Measurements from ENCODE around the gene SCAF11.

The SCAF11 gene

GRCh38 chr12:45981075-45981837 lies 9.1 kb downstream of the SCAF11 start:
- DNase-seq, result no peak

- DNase-seq, result no peak
Measured at GRCh38 chr12:45980540-45980939, 9.8 kb downstream of the SCAF11 start.

DNA sequence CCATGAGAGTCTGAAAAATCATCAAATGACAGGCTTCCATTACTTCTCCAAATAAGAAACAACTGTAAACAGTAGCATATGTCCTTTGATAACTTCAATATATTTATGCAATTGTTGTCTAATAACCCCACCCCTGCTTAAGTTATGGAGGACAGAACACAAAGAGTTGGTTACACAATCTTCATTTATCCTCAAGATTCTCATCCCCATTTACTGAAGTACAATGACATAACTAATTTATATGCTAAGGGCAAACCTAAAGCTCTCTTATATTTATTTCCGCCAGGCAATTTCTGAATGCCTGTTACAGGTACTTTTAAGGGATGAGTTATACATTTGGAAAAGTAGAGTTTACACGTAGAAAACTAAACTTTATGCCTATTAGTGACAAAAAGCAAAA lies 12.3 kb downstream of the SCAF11 start:
- no peak for DNase-seq

DNA sequence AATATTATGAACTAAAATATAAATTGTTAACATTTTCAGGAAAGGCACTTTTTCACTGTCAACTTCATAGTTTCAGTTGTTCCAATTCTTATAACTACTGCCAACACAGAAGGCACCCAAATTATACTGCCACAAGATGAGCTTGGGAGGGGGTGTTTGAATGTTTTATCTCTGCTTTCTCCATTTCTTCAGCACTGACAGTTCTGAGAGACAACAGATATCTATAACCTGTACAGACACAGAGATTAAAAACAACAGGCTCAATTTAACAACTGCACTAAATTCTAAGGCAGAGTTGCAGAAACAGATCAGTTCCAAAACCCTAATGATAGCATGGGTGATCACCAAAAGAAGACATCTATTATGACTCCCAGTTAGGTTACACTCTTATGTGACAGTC lies 12.8 kb downstream of the SCAF11 start:
- DNase-seq, result no peak

GRCh38 chr12:45975506-45975905 lies 14.9 kb downstream of the SCAF11 start:
- DNase-seq, result no peak

DNA sequence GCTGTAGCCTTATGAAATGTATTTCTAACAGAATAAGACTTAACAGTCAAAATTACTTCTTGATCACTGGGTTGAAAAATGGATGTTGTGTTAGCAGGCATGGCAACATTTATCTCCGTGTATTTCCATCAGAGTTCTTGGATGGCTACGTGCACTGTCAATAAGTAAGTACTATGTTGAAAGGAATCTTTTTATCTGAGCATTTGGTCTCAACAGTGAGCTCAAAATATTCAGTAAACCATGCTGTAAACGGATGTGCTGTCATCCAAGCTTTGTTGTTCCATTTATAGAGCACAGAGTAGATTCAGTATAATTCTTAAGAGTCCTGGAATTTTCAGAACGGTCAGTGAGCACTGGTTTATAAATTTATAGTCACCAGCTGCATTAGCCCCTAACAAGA lies 15.5 kb downstream of the SCAF11 start:
- no peak for DNase-seq

DNA sequence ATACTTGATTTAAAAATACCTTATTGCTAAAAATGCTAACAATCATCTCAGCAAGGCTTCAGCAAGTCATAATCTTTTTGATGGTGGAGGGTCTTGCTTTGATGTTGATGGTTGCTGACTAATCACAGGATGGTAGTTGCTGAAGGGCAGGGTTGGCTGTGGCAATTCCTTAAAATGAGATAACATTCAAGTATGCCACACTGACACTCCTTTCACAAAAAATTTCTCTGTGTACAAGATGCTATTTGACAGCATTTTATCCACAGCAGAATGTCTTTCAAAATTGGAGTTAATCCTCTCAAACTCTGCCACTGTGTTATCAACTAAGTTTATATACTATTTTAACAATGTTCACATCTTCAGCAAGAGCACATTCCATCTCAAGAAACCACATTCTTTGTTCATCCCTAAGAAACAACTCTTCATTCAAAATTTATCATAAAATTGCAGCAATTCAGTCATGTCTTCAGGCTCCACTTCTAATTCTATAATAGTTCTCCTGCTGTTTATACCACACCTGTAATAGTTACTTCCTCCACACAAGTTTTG lies 16.1 kb downstream of the SCAF11 start:
- no peak for DNase-seq

- DNase-seq, result no peak
Measured at GRCh38 chr12:45973526-45973925, 16.8 kb downstream of the SCAF11 start.

GRCh38 chr12:45970391-45970790 lies 20.0 kb downstream of the SCAF11 start:
- no peak for DNase-seq

DNA sequence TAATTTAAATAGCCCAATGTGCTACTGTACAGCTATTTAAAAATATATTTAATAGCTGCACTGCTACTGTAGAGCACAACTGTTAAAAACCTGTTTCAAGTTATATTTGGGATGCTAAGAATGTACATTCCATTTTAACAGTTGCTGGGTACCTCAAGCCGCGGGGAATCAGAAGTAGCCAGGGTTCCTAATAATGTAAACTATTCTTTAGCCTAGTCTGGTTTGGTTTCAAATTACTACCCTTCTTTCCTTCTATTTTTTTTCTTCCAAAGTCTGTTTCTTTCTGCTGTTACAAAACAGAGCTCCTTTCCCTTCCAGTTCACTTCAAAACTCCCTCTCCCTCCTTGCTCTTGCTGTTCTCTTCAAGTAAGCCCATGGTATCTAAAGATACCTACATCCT lies 21.3 kb downstream of the SCAF11 start:
- no peak for DNase-seq

GRCh38 chr12:45966486-45966885 lies 23.9 kb downstream of the SCAF11 start:
- no peak for DNase-seq

DNA sequence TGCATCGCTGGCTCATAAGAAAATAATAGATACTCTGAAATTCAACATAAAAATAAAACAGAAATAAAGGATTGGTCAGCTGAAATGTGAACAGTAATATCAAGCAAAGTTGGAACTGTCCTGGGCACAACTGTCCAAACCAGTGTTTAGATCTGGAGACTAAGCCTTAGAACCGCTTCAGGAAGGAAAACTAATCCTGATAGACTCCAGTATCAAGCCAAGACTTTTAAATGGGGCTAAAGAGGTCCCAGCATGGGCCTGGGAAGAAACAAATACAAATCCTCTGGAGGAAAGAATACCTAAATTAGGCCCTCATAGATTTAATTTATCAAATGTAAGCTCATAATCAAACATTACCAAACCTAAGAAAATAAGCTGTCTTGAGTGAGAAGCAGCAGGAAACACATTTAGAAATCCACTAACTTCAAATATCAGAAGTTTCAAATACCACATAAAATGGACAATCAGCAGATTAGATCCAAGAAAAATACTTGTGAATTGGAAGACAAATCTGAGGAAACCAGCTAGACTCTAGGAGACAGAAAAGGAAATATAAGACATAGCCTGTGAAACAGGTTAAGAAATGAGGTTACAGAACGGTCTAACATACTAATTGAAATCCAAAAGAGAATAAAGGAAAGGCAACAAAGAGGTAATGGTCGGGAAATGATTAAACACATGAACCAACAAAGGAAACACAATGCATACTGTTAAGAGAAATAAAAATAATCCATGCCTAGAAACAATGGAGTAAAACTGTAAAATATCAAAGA lies 27.6 kb downstream of the SCAF11 start:
- no peak for DNase-seq

GRCh38 chr12:45959728-45960127 lies 30.6 kb downstream of the SCAF11 start:
- DNase-seq, result no peak

DNA sequence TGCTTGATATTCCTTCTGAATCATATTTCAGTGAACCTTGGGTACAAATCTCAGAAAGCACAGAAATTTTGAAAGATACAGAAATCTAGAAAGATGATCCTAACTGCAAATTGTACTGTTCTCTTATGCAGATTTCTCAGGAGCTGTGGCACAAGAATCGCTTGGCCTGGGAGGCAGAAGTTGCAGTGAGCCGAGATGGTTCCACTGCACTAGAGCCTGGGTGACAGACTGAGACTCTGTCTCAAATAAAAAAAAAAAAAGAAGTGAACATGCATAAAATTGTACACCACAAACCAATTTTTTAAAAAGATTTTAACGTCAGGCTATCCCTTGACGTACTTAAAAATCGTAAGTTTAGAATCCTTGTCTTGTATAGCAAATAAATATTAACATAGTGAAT lies 31.3 kb downstream of the SCAF11 start:
- DNase-seq, result no peak

- DNase-seq, result no peak
Measured at GRCh38 chr12:45948546-45948945, 41.8 kb downstream of the SCAF11 start.

DNA sequence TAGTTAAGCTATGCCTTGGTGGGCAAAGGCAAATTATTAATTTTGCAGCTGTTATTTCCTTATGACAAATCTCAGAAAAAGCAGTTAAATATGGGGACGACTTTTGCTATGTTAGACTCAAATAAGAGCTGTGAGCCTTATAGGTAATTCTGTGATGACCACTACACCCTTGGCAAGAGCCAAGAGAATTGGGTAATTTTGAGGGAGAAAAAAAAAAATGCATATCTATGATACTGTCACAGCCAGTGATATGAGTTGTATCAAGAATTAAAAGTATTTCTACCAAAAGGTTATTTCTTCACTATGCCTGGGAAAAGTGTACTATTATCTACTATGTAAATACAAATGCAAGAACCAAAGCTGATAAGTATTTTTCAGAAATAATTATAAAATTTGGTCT lies 43.9 kb downstream of the SCAF11 start:
- no peak for DNase-seq

- no peak for DNase-seq
Measured at GRCh38 chr12:45944771-45945170, 45.6 kb downstream of the SCAF11 start.

DNA sequence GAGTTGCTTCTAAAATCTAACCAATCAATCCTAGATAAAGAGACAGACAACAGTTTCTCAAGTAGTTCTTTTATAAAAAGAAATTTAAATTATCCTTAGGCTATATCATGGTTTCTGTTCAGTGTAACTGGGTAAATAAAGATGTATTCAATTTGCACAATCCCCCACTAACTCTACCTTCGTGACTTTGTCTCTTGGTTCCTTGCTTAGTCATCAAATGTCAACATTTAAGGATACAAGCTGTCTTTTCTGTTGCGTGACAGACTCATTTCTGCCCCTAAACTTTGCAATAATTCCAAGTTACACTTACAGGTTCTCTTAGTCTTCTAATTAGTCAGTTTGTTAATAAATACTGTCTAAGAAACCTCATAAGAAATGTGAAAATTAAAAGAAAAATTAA lies 50.6 kb downstream of the SCAF11 start:
- DNase-seq, result no peak

GRCh38 chr12:45938566-45938965 lies 51.8 kb downstream of the SCAF11 start:
- DNase-seq, result no peak

DNA sequence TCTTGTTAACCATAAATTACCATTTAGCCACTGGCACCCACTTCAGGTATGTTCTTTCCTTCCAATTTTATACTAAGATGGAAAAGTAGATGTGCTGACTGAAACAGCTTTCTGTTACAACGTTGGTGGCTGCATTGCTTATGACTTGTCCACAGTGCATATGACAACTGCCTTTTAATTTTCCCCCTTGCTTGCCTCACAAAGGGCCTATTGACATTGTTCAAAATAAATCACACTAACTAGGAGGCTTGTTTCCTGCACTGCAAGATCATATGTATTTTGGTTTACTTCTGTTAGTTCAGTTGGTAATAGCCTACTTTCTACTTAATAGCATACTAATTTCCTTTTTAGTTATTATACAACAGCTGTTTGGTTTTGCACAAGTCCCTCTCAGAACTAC lies 55.4 kb downstream of the SCAF11 start:
- no peak for DNase-seq

DNA sequence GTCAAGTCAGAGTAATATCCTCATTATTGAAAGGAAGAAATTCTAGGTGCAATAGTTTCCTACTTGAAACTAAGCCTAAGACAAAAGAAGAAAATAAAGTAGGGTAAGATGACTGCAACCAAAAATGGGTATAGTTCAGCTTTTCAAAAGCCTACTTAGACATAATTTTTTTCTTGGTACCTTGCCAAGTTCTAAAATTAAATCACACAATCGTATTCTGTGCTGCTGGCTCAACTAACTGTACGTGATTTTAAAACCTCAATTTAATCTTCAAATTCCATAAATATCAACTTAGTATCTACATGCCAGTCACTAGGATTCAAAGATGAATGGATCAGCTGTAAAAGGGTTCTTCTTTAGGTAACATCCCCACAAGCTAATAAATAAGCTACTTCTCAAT lies 56.9 kb downstream of the SCAF11 start:
- DNase-seq, result no peak

DNA sequence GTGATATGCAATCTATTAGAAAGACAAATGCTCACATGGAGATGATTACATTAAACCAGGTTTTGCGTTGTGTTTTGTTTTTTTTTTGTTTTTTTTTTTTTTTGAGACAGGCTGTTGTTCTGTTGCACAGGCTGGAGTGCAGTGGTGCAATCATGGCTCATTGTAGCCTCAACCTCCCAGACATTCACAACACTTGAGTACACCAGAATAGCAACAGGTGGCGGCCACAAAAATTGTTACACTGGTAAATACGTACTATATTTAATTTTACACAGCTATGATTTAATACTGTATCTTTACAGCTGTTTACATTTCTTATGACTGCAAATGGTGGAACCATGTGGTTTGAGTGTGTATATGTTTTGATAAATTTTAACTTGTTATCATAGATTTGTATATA lies 60.0 kb downstream of the SCAF11 start:
- no peak for DNase-seq

- no peak for DNase-seq
Measured at GRCh38 chr12:45928309-45928708, 62.1 kb downstream of the SCAF11 start.

GRCh38 chr12:45918818-45919217 lies 71.6 kb downstream of the SCAF11 start:
- no peak for DNase-seq
